GM10266 (cell line): Measurements from ENCODE around the gene MGME1.

Source experiments
- DNase-seq: peaks from one replicate; pipeline ENCODE4 v3.0.0; 2012; ENCODE audit errors: extremely low spot score
- TF ChIP-seq, protein P1 (sequence below): IDR thresholded peaks from 2 replicates; pipeline ENCODE4 v1.5.1; 2012; ENCODE audit warnings: mild to moderate bottlenecking, low read depth; ENCODE audit not compliant: control insufficient read depth, insufficient read depth; ENCODE audit errors: missing control alignments

Gene MGME1

DNA sequence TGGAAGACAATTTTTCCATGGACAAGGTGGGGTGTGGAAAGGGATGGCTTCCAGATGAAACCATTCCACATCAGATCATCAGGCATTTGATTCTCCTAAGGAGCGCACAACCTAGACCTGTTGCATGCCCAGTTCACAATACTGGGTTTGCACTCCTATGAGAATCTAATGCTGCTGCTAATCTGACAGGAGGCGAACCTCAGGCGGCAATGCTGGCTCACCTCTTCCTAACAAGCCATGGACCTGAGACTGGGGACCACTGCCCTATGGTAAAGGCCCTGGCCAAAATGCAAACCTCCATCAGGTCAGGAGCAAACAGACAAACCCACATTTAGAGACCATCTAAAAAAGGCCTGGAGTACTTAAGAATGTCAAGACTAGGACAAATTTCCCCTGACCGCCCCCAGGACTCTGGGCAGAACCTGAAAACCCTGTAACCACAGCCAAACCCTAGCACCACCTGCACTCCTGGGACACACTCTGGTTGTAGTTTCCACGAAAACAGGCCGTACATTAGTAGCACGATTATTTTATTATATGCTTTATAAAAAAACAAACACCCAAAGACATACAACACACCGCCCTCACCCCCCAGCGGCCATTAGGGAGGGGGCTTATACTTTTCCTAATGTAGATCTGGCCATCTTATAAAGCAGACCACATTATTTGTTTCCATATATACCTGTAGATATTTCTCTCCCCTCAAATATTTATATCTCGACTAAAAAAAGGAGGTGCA lies 27.6 kb upstream of the MGME1 start:
- DNase-seq, result no peak
- TF ChIP-seq, protein P1, sequence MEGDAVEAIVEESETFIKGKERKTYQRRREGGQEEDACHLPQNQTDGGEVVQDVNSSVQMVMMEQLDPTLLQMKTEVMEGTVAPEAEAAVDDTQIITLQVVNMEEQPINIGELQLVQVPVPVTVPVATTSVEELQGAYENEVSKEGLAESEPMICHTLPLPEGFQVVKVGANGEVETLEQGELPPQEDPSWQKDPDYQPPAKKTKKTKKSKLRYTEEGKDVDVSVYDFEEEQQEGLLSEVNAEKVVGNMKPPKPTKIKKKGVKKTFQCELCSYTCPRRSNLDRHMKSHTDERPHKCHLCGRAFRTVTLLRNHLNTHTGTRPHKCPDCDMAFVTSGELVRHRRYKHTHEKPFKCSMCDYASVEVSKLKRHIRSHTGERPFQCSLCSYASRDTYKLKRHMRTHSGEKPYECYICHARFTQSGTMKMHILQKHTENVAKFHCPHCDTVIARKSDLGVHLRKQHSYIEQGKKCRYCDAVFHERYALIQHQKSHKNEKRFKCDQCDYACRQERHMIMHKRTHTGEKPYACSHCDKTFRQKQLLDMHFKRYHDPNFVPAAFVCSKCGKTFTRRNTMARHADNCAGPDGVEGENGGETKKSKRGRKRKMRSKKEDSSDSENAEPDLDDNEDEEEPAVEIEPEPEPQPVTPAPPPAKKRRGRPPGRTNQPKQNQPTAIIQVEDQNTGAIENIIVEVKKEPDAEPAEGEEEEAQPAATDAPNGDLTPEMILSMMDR, result no peak

DNA sequence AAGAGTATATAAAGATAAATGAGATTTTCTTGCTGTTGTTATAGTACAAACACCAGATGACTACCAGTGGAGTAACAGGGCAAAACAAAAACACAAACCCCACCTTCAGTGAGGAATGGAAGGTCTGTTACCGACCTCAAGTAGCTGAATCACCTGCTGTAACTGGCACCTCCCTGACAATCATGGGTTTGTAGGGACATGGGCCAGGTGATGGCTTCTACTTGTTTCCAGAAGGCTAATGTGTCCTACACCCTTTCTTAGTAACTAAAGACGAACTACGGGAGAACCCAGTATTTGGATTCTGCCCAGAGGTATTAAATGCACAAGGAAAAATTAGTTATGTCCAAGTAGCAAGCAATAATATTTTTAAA lies 27.0 kb upstream of the MGME1 start:
- TF ChIP-seq, protein P1, result no peak
- DNase-seq, result no peak

DNA sequence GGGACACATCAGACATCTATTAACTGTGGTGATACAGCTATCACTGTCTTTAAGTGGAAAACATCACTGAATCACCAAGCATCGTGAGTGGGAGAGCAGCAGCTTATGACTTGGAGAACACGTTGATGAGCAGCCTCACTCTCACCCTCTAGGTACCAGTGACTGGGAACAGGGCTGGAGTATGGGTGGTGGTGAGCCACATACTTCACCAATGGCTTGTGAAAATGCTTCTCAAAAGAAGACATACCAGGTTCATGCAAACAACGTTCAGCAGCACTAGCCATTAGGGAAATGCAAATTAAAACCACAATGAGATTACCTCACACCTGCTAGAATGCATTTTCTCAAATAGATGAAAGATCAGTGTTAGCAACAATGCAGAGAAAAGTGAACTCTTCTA lies 25.5 kb upstream of the MGME1 start:
- TF ChIP-seq, protein P1, result no peak
- DNase-seq, result no peak

DNA sequence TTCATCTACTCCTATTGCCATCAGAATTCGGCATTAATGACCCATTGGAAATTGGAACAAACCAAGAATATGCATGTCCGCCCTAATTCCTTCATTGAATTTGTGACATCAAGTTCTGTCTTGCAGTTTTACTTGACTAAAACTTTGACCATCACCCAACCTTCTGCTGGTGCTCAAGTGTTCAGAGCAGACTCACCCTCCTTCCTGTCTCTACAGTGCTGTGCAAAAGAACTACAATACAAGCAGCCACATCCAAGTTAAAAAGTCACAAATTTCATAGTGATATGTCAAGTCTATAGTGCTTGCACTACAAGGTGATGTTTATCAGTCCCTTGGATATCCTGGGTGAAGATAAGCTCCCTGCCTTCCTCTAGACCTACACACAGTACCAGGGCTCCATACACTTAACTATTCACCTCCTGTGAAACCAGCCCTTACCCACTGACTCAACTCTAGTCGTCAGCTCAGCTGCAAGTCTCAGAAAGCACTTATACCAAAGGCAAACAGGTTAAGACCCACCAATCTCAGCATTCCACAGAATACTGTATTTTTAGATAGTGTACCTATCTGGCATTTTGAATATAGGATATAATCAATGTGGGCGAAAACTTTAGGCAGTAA lies 23.9 kb upstream of the MGME1 start:
- DNase-seq, result no peak

DNA sequence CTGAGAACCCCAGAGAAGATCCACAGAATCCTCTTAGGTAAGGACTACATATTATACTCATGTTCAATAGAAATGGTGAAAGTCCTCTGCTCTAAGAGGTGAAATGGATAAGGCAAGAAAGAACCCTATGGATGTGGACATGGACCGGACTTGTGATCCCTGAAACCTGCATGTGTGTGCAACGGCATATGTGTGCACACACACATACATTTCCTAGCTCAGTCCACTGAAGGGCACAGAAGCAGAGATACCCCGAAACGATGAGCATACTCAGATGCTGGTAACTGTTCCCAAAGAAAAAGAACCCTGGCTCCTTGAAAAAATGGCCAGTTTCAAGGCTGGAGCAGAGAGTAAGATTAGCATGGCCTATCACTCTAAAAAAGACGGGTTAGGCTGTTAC lies 22.8 kb upstream of the MGME1 start:
- TF ChIP-seq, protein P1, result no peak
- DNase-seq, result no peak

More for the DNA sequence above, 23.9 kb upstream of the MGME1 start:
- TF ChIP-seq, protein P1, result no peak

DNA sequence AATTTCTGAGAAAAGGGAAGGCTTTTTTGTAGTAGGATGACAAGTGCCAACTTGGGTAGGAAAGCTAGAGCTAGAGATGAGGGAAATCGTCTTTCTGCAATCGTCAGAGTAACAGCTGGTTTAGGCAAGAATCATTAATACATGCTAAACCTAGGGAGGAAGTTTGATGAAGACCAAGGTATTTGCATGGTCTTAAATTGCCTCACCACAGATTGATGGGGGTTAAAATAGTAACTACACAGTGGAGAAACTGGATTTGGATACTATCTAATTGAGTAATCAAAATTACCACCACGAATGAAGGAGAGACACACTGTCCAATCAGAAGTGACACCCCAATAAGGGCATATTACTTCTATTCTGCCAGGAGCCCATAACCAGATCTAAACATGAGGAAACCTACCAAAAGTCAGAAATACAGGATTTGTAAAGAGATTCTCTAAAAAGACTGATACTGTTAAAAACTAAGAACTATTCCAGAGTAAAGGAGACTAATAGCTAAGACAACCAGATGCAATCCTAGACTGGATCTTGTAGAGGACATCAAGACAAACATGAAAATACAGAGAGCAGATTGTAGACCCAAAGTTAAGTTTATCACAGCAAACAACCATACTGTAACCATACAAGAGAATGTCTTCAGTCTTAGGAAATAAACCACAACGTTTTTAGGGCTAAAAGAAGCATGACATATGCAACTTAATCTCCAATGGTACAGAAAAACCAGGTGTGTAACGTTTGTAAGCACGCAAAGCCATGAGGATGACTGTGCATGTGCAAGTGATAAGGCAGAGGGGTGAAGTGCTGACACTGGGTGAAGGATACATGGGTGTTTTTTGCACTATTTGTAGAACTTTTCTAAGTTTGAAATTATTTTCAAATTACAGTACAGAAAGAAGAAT lies 22.0 kb upstream of the MGME1 start:
- TF ChIP-seq, protein P1, result no peak
- no peak for DNase-seq
